Liver (tissue), 9 donors: ENCODE results near the gene PALD1. TPM values are rescaled to one million over a fixed set of nuclear protein-coding genes. Genes with fewer than 3 reads are reported as not detected.

ENCODE experiments used
- DNase-seq: peaks from one replicate; pipeline ENCODE4 v3.0.0-alpha.2; 2017; ENCODE audit warnings: low spot score
- H3K27ac ChIP-seq, 2 donors: one replicate each; pipeline ENCODE4 v1.7.0; 2013; ENCODE audit warnings: inconsistent platforms in 2 of 2, low read length in 2 of 2, control low read depth in 1 of 2, low read depth in 1 of 2, mild to moderate bottlenecking in 1 of 2
- H3K27me3 ChIP-seq, 4 donors: one replicate each; pipeline versions ENCODE4 v1.6.1 to v1.7.0; 2013; ENCODE audit warnings: low read length in 3 of 4, inconsistent platforms in 1 of 4, mild to moderate bottlenecking in 1 of 4, moderate library complexity in 1 of 4; ENCODE audit not compliant: control insufficient read depth in 4 of 4, insufficient read depth in 4 of 4
- H3K36me3 ChIP-seq, 4 donors: one replicate each; pipeline versions ENCODE4 v1.6.1 to v1.7.0; 2013; ENCODE audit warnings: low read length in 3 of 4, mild to moderate bottlenecking in 3 of 4, low read depth in 1 of 4, moderate library complexity in 1 of 4; ENCODE audit not compliant: control insufficient read depth in 4 of 4, insufficient read depth in 3 of 4
- H3K4me1 ChIP-seq, 4 donors: one replicate each; pipeline versions ENCODE4 v1.6.1 to v1.7.0; 2013; ENCODE audit warnings: low read length in 3 of 4, mild to moderate bottlenecking in 3 of 4, moderate library complexity in 1 of 4; ENCODE audit not compliant: control insufficient read depth in 4 of 4, insufficient read depth in 4 of 4
- H3K4me3 ChIP-seq, 3 donors: one replicate each; pipeline versions ENCODE4 v1.6.1 to v1.7.0; 2013; ENCODE audit warnings: low read length in 3 of 3, control low read depth in 1 of 3, low read depth in 1 of 3, mild to moderate bottlenecking in 1 of 3
- H3K9ac ChIP-seq, 2 donors: one replicate each; pipeline ENCODE4 v1.7.0; 2013; ENCODE audit warnings: low read length in 2 of 2, mild to moderate bottlenecking in 2 of 2, moderate library complexity in 2 of 2, control low read depth in 1 of 2, low read depth in 1 of 2
- H3K9me3 ChIP-seq, 4 donors: one replicate each; pipeline versions ENCODE4 v1.6.1 to v1.7.0; 2013; ENCODE audit warnings: low read length in 3 of 4; ENCODE audit not compliant: control insufficient read depth in 4 of 4
- FOXA1 ChIP-seq: IDR thresholded peaks from 2 replicates; pipeline ENCODE4 v1.6.1; 2016; ENCODE audit warnings: antibody characterized with exemption
- FOXA2 ChIP-seq: IDR thresholded peaks from 2 replicates; pipeline ENCODE4 v1.6.1; 2016; ENCODE audit warnings: antibody characterized with exemption
- GABPA ChIP-seq, 2 donors: IDR thresholded peaks in 1 of 2; conservative IDR thresholded peaks in 1 of 2; 2 replicates each; pipeline ENCODE4 v1.6.1; 2016; ENCODE audit warnings: antibody characterized with exemption in 2 of 2, mild to moderate bottlenecking in 1 of 2, moderate library complexity in 1 of 2
- HNF4G ChIP-seq: IDR thresholded peaks from 2 replicates; pipeline ENCODE4 v1.6.1; 2016; ENCODE audit warnings: antibody characterized with exemption
- JUND ChIP-seq, 2 donors: IDR thresholded peaks; 2 replicates each; pipeline ENCODE4 v1.6.1; 2016; ENCODE audit warnings: antibody characterized with exemption in 2 of 2
- MAX ChIP-seq: IDR thresholded peaks from 2 replicates; pipeline ENCODE4 v1.6.1; 2016; ENCODE audit warnings: antibody characterized with exemption
- NR2F2 ChIP-seq: IDR thresholded peaks from 2 replicates; pipeline ENCODE4 v1.6.1; 2016; ENCODE audit warnings: antibody characterized with exemption
- RAD21 ChIP-seq, 2 donors: IDR thresholded peaks; 2 replicates each; pipeline ENCODE4 v1.6.1; 2016; ENCODE audit warnings: antibody characterized with exemption in 2 of 2, mild to moderate bottlenecking in 2 of 2
- REST ChIP-seq: IDR thresholded peaks from 2 replicates; pipeline ENCODE4 v1.6.1; 2016; ENCODE audit warnings: antibody characterized with exemption, mild to moderate bottlenecking
- RXRA ChIP-seq, 2 donors: IDR thresholded peaks; 2 replicates each; pipeline ENCODE4 v1.6.1; 2017 to 2018; ENCODE audit warnings: antibody characterized with exemption in 2 of 2, mild to moderate bottlenecking in 1 of 2
- SP1 ChIP-seq: IDR thresholded peaks from 2 replicates; pipeline ENCODE4 v1.6.1; 2018; ENCODE audit warnings: antibody characterized with exemption, mild to moderate bottlenecking
- TAF1 ChIP-seq: conservative IDR thresholded peaks from 2 replicates; pipeline ENCODE4 v1.6.1; 2016; ENCODE audit warnings: antibody characterized with exemption, mild to moderate bottlenecking
- YY1 ChIP-seq: IDR thresholded peaks from 2 replicates; pipeline ENCODE4 v1.6.1; 2016; ENCODE audit warnings: antibody characterized with exemption, mild to moderate bottlenecking
- WGBS: extraction: QIAGEN DNeasy Blood & Tissue Kit; methylation state at CpG from one replicate; pipeline ENCODE4 v1.1.7; 2013; 5-methylcytosine and 5-hydroxymethylcytosine counted together
- polyA plus RNA-seq, 2 donors: library from polyadenylated mRNA; stranded (reverse) in 1 of 2; unstranded in 1 of 2; fragments of 200-250 nt in 1 of 2; fragments of >200 nt in 1 of 2; fragmentation: Nextera tagmentation in 1 of 2; extraction: Ambion mirVana in 1 of 2; gene quantifications; one replicate each; pipeline versions ENCODE4 v1.2.1 to v1.2.3, GENCODE V29; 2013 to 2015
- total RNA-seq, 2 donors: library from RNA; depleted of rRNA; stranded (reverse); fragments of >200 nt; gene quantifications; one replicate each; pipeline ENCODE4 v1.2.3, GENCODE V29; 2014
- TF ChIP-seq, protein P1 (sequence below): fragments of 150-350 bp; IDR thresholded peaks from 2 replicates; pipeline ENCODE4 v1.5.1; 2017; ENCODE audit warnings: improper control_type of control experiment, low read depth, low read length; ENCODE audit not compliant: missing input control
- TF ChIP-seq, protein P2 (sequence below): IDR thresholded peaks from 2 replicates; pipeline ENCODE4 v1.6.1; 2016; ENCODE audit warnings: antibody characterized with exemption
- donor health status: healthy.
- donor health status: healthy.
- donor health status: healthy.
- donor health status: healthy.
- donor health status: healthy.

Gene PALD1
- total and polyA plus RNA-seq, 4 donors: 0.72 to 4.2 (median 1.4) TPM

DNA sequence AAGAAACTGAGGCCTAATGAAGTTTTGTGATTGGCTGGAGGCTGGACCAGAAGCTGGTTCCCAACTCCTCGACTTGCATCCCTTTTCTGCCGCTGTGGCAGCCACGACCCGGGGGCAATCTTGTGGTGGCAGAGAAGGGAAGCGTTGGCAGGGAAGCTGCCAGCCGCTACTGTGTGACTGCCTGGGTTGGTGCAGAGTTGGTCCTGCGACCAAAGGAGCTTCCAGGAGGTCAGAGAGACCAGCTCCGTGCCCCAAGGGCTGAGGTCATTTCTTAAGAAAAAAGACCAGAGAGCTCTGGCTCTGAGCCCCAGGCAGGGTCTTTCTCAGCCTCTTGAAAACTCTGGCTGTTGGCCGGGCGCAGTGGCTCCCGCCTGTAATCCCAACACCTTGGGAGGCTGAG is 76.8 kb downstream of the PALD1 start:
- H3K9ac ChIP-seq: no peak overlapping the region
- H3K27me3 ChIP-seq: no peaks in the 10 kb centered on the region
- no peaks in the 10 kb centered on the region for H3K36me3 ChIP-seq
- TF ChIP-seq NR2F2 (no peak), FOXA2 (no peak), GABPA (IDR thresholded peaks at IDR 0.05 in 1 of 2, conservative IDR thresholded peaks at IDR 0.05 in 1 of 2) (no peak), RXRA (IDR thresholded peaks at IDR 0.05) (no peak), REST (no peak), YY1 (no peak), HNF4G (no peak), MAX (no peak), JUND (IDR thresholded peaks at IDR 0.05) (no peak), RAD21 (IDR thresholded peaks at IDR 0.05) (no peak), TAF1 (no peak), FOXA1 (no peak), SP1 (no peak)
- TF ChIP-seq, protein P1, sequence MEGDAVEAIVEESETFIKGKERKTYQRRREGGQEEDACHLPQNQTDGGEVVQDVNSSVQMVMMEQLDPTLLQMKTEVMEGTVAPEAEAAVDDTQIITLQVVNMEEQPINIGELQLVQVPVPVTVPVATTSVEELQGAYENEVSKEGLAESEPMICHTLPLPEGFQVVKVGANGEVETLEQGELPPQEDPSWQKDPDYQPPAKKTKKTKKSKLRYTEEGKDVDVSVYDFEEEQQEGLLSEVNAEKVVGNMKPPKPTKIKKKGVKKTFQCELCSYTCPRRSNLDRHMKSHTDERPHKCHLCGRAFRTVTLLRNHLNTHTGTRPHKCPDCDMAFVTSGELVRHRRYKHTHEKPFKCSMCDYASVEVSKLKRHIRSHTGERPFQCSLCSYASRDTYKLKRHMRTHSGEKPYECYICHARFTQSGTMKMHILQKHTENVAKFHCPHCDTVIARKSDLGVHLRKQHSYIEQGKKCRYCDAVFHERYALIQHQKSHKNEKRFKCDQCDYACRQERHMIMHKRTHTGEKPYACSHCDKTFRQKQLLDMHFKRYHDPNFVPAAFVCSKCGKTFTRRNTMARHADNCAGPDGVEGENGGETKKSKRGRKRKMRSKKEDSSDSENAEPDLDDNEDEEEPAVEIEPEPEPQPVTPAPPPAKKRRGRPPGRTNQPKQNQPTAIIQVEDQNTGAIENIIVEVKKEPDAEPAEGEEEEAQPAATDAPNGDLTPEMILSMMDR: no peak
- TF ChIP-seq, protein P2, sequence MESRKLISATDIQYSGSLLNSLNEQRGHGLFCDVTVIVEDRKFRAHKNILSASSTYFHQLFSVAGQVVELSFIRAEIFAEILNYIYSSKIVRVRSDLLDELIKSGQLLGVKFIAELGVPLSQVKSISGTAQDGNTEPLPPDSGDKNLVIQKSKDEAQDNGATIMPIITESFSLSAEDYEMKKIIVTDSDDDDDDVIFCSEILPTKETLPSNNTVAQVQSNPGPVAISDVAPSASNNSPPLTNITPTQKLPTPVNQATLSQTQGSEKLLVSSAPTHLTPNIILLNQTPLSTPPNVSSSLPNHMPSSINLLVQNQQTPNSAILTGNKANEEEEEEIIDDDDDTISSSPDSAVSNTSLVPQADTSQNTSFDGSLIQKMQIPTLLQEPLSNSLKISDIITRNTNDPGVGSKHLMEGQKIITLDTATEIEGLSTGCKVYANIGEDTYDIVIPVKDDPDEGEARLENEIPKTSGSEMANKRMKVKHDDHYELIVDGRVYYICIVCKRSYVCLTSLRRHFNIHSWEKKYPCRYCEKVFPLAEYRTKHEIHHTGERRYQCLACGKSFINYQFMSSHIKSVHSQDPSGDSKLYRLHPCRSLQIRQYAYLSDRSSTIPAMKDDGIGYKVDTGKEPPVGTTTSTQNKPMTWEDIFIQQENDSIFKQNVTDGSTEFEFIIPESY: no peak
- H3K9me3 ChIP-seq: no peaks in the 10 kb centered on the region
- no peak overlapping the region for H3K27ac ChIP-seq
- no peak for DNase-seq
- H3K4me3 ChIP-seq: no peak overlapping the region
- 86% methylated on average over 11 of the region's 11 CpGs for WGBS
- peaks cover 0 to 3% (median 0%) of the 10 kb centered on the region in 4 donors for H3K4me1 ChIP-seq

- TF ChIP-seq JUND (IDR thresholded peaks at IDR 0.05) (no peak), MAX (no peak), FOXA2 (no peak)
- Histone ChIP-seq H3K27ac (no peak overlapping the region), H3K36me3 (no peaks in the 10 kb centered on the region), H3K9me3 (no peaks in the 10 kb centered on the region), H3K9ac (no peak overlapping the region), H3K27me3 (no peaks in the 10 kb centered on the region), H3K4me3 (no peak overlapping the region), H3K4me1 (peaks cover 0 to 3% (median 0%) of the 10 kb centered on the region in 4 donors)
- WGBS: 96% methylated on average over 11 of the region's 11 CpGs
- DNase-seq: no peak
Observed at GRCh38 chr10:70557086-70557845, 78.7 kb downstream of the PALD1 start.
